Measurements from ENCODE around the gene GRIN2A. TPM values are rescaled to one million over a fixed set of nuclear protein-coding genes. Genes with fewer than 3 reads are reported as not detected.

Gene GRIN2A
- total and polyA plus RNA-seq, 2 of the 8 experiments (the other 6 are each of a cell fraction or from before 2014, with no cell fraction given) = 0.18 to 1.8 TPM

GRCh38 chr16:9977333-9977897 lies 204.8 kb downstream of the GRIN2A start:
- Histone ChIP-seq H3K9ac (replicated peaks in 1 of 4; ENCODE audit: extremely low read depth in 1 of 4, low read depth in 3 of 4, low read length in 3 of 4) (no peak overlapping the region), H2BK15ac (ENCODE audit: low read length) (no peak overlapping the region), H3K4me1 (replicated peaks in 1 of 4; ENCODE audit: control insufficient read depth in 3 of 4, insufficient read depth in 4 of 4, low read length in 3 of 4) (no peaks in the 10 kb centered on the region; a peak in 1 of 7 replicates), H2BK120ac (replicated peaks; ENCODE audit: low read depth, low read length) (no peak overlapping the region), H2BK20ac (ENCODE audit: low read length) (no peak overlapping the region), H3K36me3 (ENCODE audit: control insufficient read depth in 2 of 4, insufficient read depth in 4 of 4, low read length in 3 of 4) (no peaks in the 10 kb centered on the region), H4K8ac (ENCODE audit: extremely low read depth, insufficient read depth, low read length) (no peak overlapping the region), H3K23me2 (ENCODE audit: low read depth, low read length) (no peaks in the 10 kb centered on the region), H3K18ac (ENCODE audit: extremely low read depth, low read length) (no peak overlapping the region), H2AK5ac (ENCODE audit: low read depth, low read length) (no peak overlapping the region), H3K14ac (ENCODE audit: insufficient read length) (no peak overlapping the region), H2BK5ac (ENCODE audit: low read depth, low read length) (no peak overlapping the region), H2BK12ac (ENCODE audit: low read depth, low read length) (no peak overlapping the region), H3K4ac (replicated peaks; ENCODE audit: insufficient read length, low read depth, low read length) (no peak overlapping the region), H3K4me3 (ENCODE audit: extremely low read depth in 1 of 4, insufficient read depth in 2 of 4, low read depth in 3 of 4, low read length in 4 of 4) (no peak overlapping the region), H3K23ac (ENCODE audit: insufficient read length) (no peak overlapping the region), H3K27ac (ENCODE audit: low read depth, low read length) (no peak overlapping the region), H3K56ac (replicated peaks; ENCODE audit: insufficient read length, low read depth, low read length) (no peak overlapping the region), H3K79me2 (ENCODE audit: control insufficient read depth in 1 of 2, insufficient read depth in 2 of 2, low read length in 2 of 2) (no peaks in the 10 kb centered on the region), H3K9me3 (ENCODE audit: insufficient read depth in 2 of 2, low read depth in 1 of 2, low read length in 1 of 2) (peaks cover 0 to 2% of the 10 kb centered on the region in 2 experiments; a peak in 1 of 4 replicates), H3K27me3 (replicated peaks in 1 of 4; ENCODE audit: control insufficient read depth in 3 of 4, extremely low read depth in 1 of 4, insufficient read depth in 3 of 4, low read length in 3 of 4) (no peaks in the 10 kb centered on the region; a peak in 1 of 7 replicates), H3K79me1 (ENCODE audit: low read depth, low read length) (no peaks in the 10 kb centered on the region), H3K4me2 (ENCODE audit: insufficient read depth in 1 of 2, low read depth in 2 of 2, low read length in 2 of 2) (no peak overlapping the region), H4K5ac (ENCODE audit: insufficient read length, low read depth, low read length) (no peak overlapping the region), H2AFZ (ENCODE audit: low read length) (no peak overlapping the region), H4K20me1 (replicated peaks in 1 of 2; ENCODE audit: control insufficient read depth in 1 of 2, insufficient read depth in 2 of 2, low read length in 2 of 2) (no peaks in the 10 kb centered on the region), H4K91ac (replicated peaks; ENCODE audit: insufficient read length, low read length) (no peak overlapping the region)
- DNase-seq (ENCODE audit: low read depth in 1 of 2, low spot score in 2 of 2) = no peak
- no peak for TF ChIP-seq CBX5 (IDR thresholded peaks at IDR 0.05; ENCODE audit: low read depth, low read length)
- no peak for TF ChIP-seq ASH2L (IDR thresholded peaks at IDR 0.05; ENCODE audit: low read length)
- no peak for TF ChIP-seq SRF (IDR thresholded peaks at IDR 0.05; ENCODE audit: low read depth, low read length)
- no peak for TF ChIP-seq SP2 (IDR thresholded peaks at IDR 0.05; ENCODE audit: low read length)
- TF ChIP-seq, protein P1, sequence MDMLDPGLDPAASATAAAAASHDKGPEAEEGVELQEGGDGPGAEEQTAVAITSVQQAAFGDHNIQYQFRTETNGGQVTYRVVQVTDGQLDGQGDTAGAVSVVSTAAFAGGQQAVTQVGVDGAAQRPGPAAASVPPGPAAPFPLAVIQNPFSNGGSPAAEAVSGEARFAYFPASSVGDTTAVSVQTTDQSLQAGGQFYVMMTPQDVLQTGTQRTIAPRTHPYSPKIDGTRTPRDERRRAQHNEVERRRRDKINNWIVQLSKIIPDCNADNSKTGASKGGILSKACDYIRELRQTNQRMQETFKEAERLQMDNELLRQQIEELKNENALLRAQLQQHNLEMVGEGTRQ (IDR thresholded peaks at IDR 0.05; ENCODE audit: low read length) = no peak
- no peak for TF ChIP-seq ATF3 (IDR thresholded peaks at IDR 0.05; ENCODE audit: insufficient read depth, low read depth, low read length)
- TF ChIP-seq MAFK (IDR thresholded peaks at IDR 0.05; ENCODE audit: low read depth, low read length) = no peak
- no peak for TF ChIP-seq POLR2A (IDR thresholded peaks at IDR 0.05; ENCODE audit: control extremely low read depth in 1 of 2, low read depth in 2 of 2, low read length in 2 of 2)
- no peak for TF ChIP-seq JUND (IDR thresholded peaks at IDR 0.05; ENCODE audit: low read length)
- FAIRE-seq = no peak
- CTCF ChIA-PET (ENCODE audit: partially characterized antibody) = no interaction called here
- POLR2A ChIA-PET (ENCODE audit: partially characterized antibody) = no interaction called here
- 90% methylated on average over 7 of the region's 7 CpGs; no CpG with 5 or more reads in 1 of the 2 experiments for WGBS, 2 experiments (ENCODE audit: extremely low coverage in 1 of 2, insufficient coverage in 1 of 2, insufficient read length in 1 of 2, insufficient replicate concordance in 2 of 2, low coverage in 1 of 2, low lambda C conversion rate in 2 of 2, missing lambda C conversion rate in 1 of 2)
